ENCODE measurements around the gene SLAMF6.
"Not testable (repeated sequence)": the region's sequence is repeated elsewhere in the genome, so short reads cannot be mapped to it uniquely, and the experiment has no call there.

The SLAMF6 gene

GRCh38 chr1:160541622-160542302 is 18.7 kb upstream of the SLAMF6 start:
- FAIRE-seq, result no peak

- FAIRE-seq, result no peak
Observed at GRCh38 chr1:160540859-160541233, 17.8 kb upstream of the SLAMF6 start.

- no peak for FAIRE-seq
Observed at GRCh38 chr1:160539990-160540858, 17.2 kb upstream of the SLAMF6 start.

GRCh38 chr1:160539684-160539989 is 16.6 kb upstream of the SLAMF6 start:
- no peak for FAIRE-seq

GRCh38 chr1:160538985-160539651 is 16.1 kb upstream of the SLAMF6 start:
- no peak for FAIRE-seq

GRCh38 chr1:160537714-160538665 is 14.9 kb upstream of the SLAMF6 start:
- no peak for FAIRE-seq

- FAIRE-seq, result no peak
Observed at GRCh38 chr1:160534823-160535605, 12.0 kb upstream of the SLAMF6 start.

- FAIRE-seq, result not testable (repeated sequence)
Observed at GRCh38 chr1:160532557-160532813, 9.4 kb upstream of the SLAMF6 start.

GRCh38 chr1:160531809-160532556 is 8.9 kb upstream of the SLAMF6 start:
- not testable (repeated sequence) for FAIRE-seq

- FAIRE-seq, result not testable (repeated sequence)
Observed at GRCh38 chr1:160529401-160529952, 6.4 kb upstream of the SLAMF6 start.

- FAIRE-seq, result not testable (repeated sequence)
Observed at GRCh38 chr1:160523789-160524188, 734 bp upstream of the SLAMF6 start.

GRCh38 chr1:160522136-160522535 is 919 bp downstream of the SLAMF6 start:
- no peak for FAIRE-seq

- FAIRE-seq, result no peak
Observed at GRCh38 chr1:160521554-160521953, 1.5 kb downstream of the SLAMF6 start.

- no peak for FAIRE-seq
Observed at GRCh38 chr1:160520999-160521398, 2.1 kb downstream of the SLAMF6 start.

GRCh38 chr1:160520582-160520981 is 2.5 kb downstream of the SLAMF6 start:
- no peak for FAIRE-seq

- FAIRE-seq, result no peak
Observed at GRCh38 chr1:160519642-160520435, 3.2 kb downstream of the SLAMF6 start.

GRCh38 chr1:160517519-160517918 is 5.5 kb downstream of the SLAMF6 start:
- FAIRE-seq, result not testable (repeated sequence)

GRCh38 chr1:160515908-160516307 is 7.1 kb downstream of the SLAMF6 start:
- FAIRE-seq, result not testable (repeated sequence)

- FAIRE-seq, result no peak
Observed at GRCh38 chr1:160504651-160505050, 18.4 kb downstream of the SLAMF6 start.

GRCh38 chr1:160503087-160503486 is 20.0 kb downstream of the SLAMF6 start:
- no peak for FAIRE-seq
